ENCODE data around the gene NRARP. TPM values are rescaled to one million over a fixed set of nuclear protein-coding genes. Genes with fewer than 3 reads are reported as not detected.

Gene NRARP
- total RNA-seq, 1 experiment from 2014 or later, result 24.7 TPM

- H3K27me3 ChIP-seq (replicated peaks; ENCODE audit: control insufficient read depth, insufficient read depth, low read length), result no peaks in the 10 kb centered on the region
These were observed 30.4 kb downstream of the NRARP start for GRCh38 chr9:137271696-137272076.

GRCh38 chr9:137270929-137271695 lies 31.0 kb downstream of the NRARP start:
- Mint-ChIP-seq H3K9me3 (ENCODE audit: unreplicated experiment) (no peaks in the 10 kb centered on the region), H3K4me1 (ENCODE audit: low read depth, unreplicated experiment) (no peaks in the 10 kb centered on the region), H3K27ac (ENCODE audit: unreplicated experiment) (no peak overlapping the region), H3K36me3 (ENCODE audit: insufficient read depth, unreplicated experiment) (peaks cover 77% of the 10 kb centered on the region), H3K4me3 (ENCODE audit: unreplicated experiment) (no peak overlapping the region), H3K27me3 (ENCODE audit: insufficient read depth, unreplicated experiment) (no peaks in the 10 kb centered on the region)
- H3K4me3 ChIP-seq (ENCODE audit: low read depth, low read length), result no peak overlapping the region
- H3K9me3 ChIP-seq, result no peaks in the 10 kb centered on the region
- no peak for DNase-seq
- no TSS peak for BruUV-seq (replicated peaks)
- CTCF ChIA-PET, result no interaction called here
- H3K4me1 ChIP-seq, result no peaks in the 10 kb centered on the region
- POLR2A ChIA-PET, result no interaction called here
- H3K36me3 ChIP-seq (ENCODE audit: control insufficient read depth, insufficient read depth, low read length), result peaks cover 1% of the 10 kb centered on the region; the same call in 1 of the 2 replicates
- H3K27me3 ChIP-seq (replicated peaks; ENCODE audit: control insufficient read depth, insufficient read depth, low read length), result no peaks in the 10 kb centered on the region
- no peak for TF ChIP-seq CTCF (IDR thresholded peaks at IDR 0.05; ENCODE audit: insufficient read depth in 1 of 2, low read depth in 1 of 2, low read length in 1 of 2, severe bottlenecking in 1 of 2, unreplicated experiment in 1 of 2)
- intact Hi-C loops (cut with micrococcal nuclease; ENCODE audit: unreplicated experiment), result no loop called here

More at GRCh38 chr9:137271696-137272076, 30.4 kb downstream of the NRARP start:
- no peak overlapping the region for H3K4me3 Mint-ChIP-seq (ENCODE audit: unreplicated experiment)
- H3K9me3 Mint-ChIP-seq (ENCODE audit: unreplicated experiment), result no peaks in the 10 kb centered on the region
- H3K36me3 ChIP-seq (ENCODE audit: control insufficient read depth, insufficient read depth, low read length), result peaks cover 1% of the 10 kb centered on the region; the same call in 1 of the 2 replicates
- ChIA-PET POLR2A (no interaction called here), CTCF (no interaction called here)
- H3K4me1 ChIP-seq, result no peaks in the 10 kb centered on the region
- no peaks in the 10 kb centered on the region for H3K9me3 ChIP-seq
- no TSS peak for BruUV-seq (replicated peaks)
- H3K4me1 Mint-ChIP-seq (ENCODE audit: low read depth, unreplicated experiment), result no peaks in the 10 kb centered on the region
- no peak overlapping the region for H3K27ac Mint-ChIP-seq (ENCODE audit: unreplicated experiment)
- no peak for DNase-seq
- intact Hi-C loops (cut with micrococcal nuclease; ENCODE audit: unreplicated experiment), result no loop called here
- no peak overlapping the region for H3K4me3 ChIP-seq (ENCODE audit: low read depth, low read length)
- H3K36me3 Mint-ChIP-seq (ENCODE audit: insufficient read depth, unreplicated experiment), result peaks cover 72% of the 10 kb centered on the region
- no peak for TF ChIP-seq CTCF (IDR thresholded peaks at IDR 0.05; ENCODE audit: insufficient read depth in 1 of 2, low read depth in 1 of 2, low read length in 1 of 2, severe bottlenecking in 1 of 2, unreplicated experiment in 1 of 2)
- no peaks in the 10 kb centered on the region for H3K27me3 Mint-ChIP-seq (ENCODE audit: insufficient read depth, unreplicated experiment)

GRCh38 chr9:137269231-137269772 lies 32.8 kb downstream of the NRARP start:
- peaks cover 3% of the 10 kb centered on the region; the same call in 1 of the 2 replicates for H3K36me3 ChIP-seq (ENCODE audit: control insufficient read depth, insufficient read depth, low read length)
- no TSS peak for BruUV-seq (replicated peaks)
- H3K4me3 ChIP-seq (ENCODE audit: low read depth, low read length), result no peak overlapping the region
- Mint-ChIP-seq H3K36me3 (ENCODE audit: insufficient read depth, unreplicated experiment) (peaks cover 77% of the 10 kb centered on the region), H3K27me3 (ENCODE audit: insufficient read depth, unreplicated experiment) (no peaks in the 10 kb centered on the region), H3K27ac (ENCODE audit: unreplicated experiment) (no peak overlapping the region), H3K4me3 (ENCODE audit: unreplicated experiment) (no peak overlapping the region), H3K9me3 (ENCODE audit: unreplicated experiment) (no peaks in the 10 kb centered on the region), H3K4me1 (ENCODE audit: low read depth, unreplicated experiment) (no peaks in the 10 kb centered on the region)
- ChIA-PET CTCF (interaction anchor here (0.6 kb wide), 1 partner anchor 16 kb away, joined by 3 read pairs; no protein-coding TSS in a partner anchor), POLR2A (no interaction called here)
- TF ChIP-seq CTCF (IDR thresholded peaks at IDR 0.05; ENCODE audit: insufficient read depth in 1 of 2, low read depth in 1 of 2, low read length in 1 of 2, severe bottlenecking in 1 of 2, unreplicated experiment in 1 of 2), result no peak
- no peaks in the 10 kb centered on the region for H3K4me1 ChIP-seq
- no peaks in the 10 kb centered on the region for H3K9me3 ChIP-seq
- no peaks in the 10 kb centered on the region for H3K27me3 ChIP-seq (replicated peaks; ENCODE audit: control insufficient read depth, insufficient read depth, low read length)
- DNase-seq, result no peak
- intact Hi-C loops (cut with micrococcal nuclease; ENCODE audit: unreplicated experiment), result no loop called here

All from Caco-2 (cell line).